ENCODE data around the gene CFD.
A peak's percentile ranks its signal among the peaks of the same experiment; 100 is the strongest.
"Not testable (repeated sequence)": the region's sequence is repeated elsewhere in the genome, so short reads cannot be mapped to it uniquely, and the experiment has no call there.

Gene CFD

GRCh38 chr19:852136-853013 is 7.1 kb upstream of the CFD start, which contains the start of gene ELANE:
ELANE (plus strand) TSS chr19:852303; CDS start chr19:852329, 26 bp downstream.
- DNase-seq: no peak

GRCh38 chr19:853014-853585 is 6.4 kb upstream of the CFD start:
- DNase-seq: no peak

GRCh38 chr19:853614-854220 is 5.7 kb upstream of the CFD start:
- not testable (repeated sequence) for DNase-seq

GRCh38 chr19:854549-854948 is 4.9 kb upstream of the CFD start:
- no peak for DNase-seq

- DNase-seq: no peak
These were observed 4.3 kb upstream of the CFD start for GRCh38 chr19:855142-855541.

- no peak for DNase-seq
These were observed 3.8 kb upstream of the CFD start for GRCh38 chr19:855566-856120.

- no peak for DNase-seq
These were observed 1.2 kb upstream of the CFD start for GRCh38 chr19:858284-858683.

- DNase-seq: no peak
These were observed 1.8 kb downstream of the CFD start for GRCh38 chr19:861141-861755.

- DNase-seq: peak; percentile 54
These were observed 2.5 kb downstream of the CFD start for GRCh38 chr19:861756-862580.

GRCh38 chr19:862581-863314 is 3.3 kb downstream of the CFD start:
- DNase-seq: peak; percentile 61

GRCh38 chr19:863315-863620 is 3.8 kb downstream of the CFD start:
- DNase-seq: no peak

- no peak for DNase-seq
These were observed 7.4 kb downstream of the CFD start for GRCh38 chr19:866769-867300.

GRCh38 chr19:867301-867793 is 7.9 kb downstream of the CFD start:
- no peak for DNase-seq

- DNase-seq: no peak
These were observed 8.5 kb downstream of the CFD start for GRCh38 chr19:867855-868457.

- no peak for DNase-seq
These were observed 9.2 kb downstream of the CFD start for GRCh38 chr19:868458-869244.

GRCh38 chr19:869245-870177 is 10.0 kb downstream of the CFD start:
- DNase-seq: no peak

- no peak for DNase-seq
These were observed 10.8 kb downstream of the CFD start for GRCh38 chr19:870314-870713.

- no peak for DNase-seq
These were observed 11.5 kb downstream of the CFD start for GRCh38 chr19:870963-871401.

All from activated gamma-delta T cell (primary cell).